OCI-LY3 (cell line): ENCODE results near the gene AFDN.

Experiments used
- EZH2phosphoT487 ChIP-seq: fragments of 200-600 bp; shearing (Covaris generic); IDR thresholded peaks from 2 replicates; pipeline ENCODE4 v1.6.1; 2018; ENCODE audit warnings: antibody characterized with exemption, mixed run types, low read depth
- TF ChIP-seq, protein P1 (sequence below): fragments of 200-600, 300-600 bp; sonication (generic); IDR thresholded peaks from 2 replicates; pipeline ENCODE4 v1.5.1; 2014; ENCODE audit warnings: antibody characterized with exemption, low read length, low read depth

DNA sequence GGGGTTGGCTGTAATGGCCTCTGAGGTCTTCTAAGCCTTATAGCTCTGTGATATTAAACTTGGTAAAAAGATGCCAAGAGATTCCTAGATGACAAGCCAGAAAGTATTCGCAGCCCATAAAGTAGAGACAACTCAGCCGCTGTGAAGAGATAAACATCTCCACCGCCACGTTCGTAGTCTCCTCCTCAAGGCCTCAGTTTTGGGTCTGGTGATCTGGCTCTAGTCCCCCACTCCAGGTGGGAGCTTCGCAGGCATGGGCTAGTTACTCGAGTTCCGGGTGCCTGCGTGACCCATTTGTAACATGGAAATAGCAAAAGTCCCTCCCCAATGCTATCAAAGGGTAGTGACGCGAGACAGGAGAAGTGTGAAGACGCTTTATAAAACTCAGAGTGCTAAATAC lies 28.3 kb upstream of the AFDN start:
- TF ChIP-seq, protein P1, sequence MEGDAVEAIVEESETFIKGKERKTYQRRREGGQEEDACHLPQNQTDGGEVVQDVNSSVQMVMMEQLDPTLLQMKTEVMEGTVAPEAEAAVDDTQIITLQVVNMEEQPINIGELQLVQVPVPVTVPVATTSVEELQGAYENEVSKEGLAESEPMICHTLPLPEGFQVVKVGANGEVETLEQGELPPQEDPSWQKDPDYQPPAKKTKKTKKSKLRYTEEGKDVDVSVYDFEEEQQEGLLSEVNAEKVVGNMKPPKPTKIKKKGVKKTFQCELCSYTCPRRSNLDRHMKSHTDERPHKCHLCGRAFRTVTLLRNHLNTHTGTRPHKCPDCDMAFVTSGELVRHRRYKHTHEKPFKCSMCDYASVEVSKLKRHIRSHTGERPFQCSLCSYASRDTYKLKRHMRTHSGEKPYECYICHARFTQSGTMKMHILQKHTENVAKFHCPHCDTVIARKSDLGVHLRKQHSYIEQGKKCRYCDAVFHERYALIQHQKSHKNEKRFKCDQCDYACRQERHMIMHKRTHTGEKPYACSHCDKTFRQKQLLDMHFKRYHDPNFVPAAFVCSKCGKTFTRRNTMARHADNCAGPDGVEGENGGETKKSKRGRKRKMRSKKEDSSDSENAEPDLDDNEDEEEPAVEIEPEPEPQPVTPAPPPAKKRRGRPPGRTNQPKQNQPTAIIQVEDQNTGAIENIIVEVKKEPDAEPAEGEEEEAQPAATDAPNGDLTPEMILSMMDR, result no peak
- TF ChIP-seq EZH2phosphoT487, result no peak
